Lung (tissue), 12 donors: Measurements from ENCODE around the gene AUTS2. TPM values are rescaled to one million over a fixed set of nuclear protein-coding genes. Genes with fewer than 3 reads are reported as not detected.

Source experiments
- ATAC-seq: fragments of 200-7000 bp; cut with Tn5 transposase; one replicate; pipeline ENCODE4 v1.9.1; 2020; ENCODE audit warnings: moderate number of reproducible peaks; ENCODE audit not compliant: insufficient read depth, low FRiP score
- DNase-seq, 3 donors: peaks; one replicate each; pipeline ENCODE4 v3.0.0-alpha.2; 2013 to 2017
- H3K27ac ChIP-seq, 2 donors: one replicate each; pipeline ENCODE4 v1.5.1; 2013; ENCODE audit warnings: mild to moderate bottlenecking in 2 of 2, moderate library complexity in 2 of 2, control low read depth in 1 of 2, inconsistent platforms in 1 of 2, low read depth in 1 of 2, low read length in 1 of 2
- H3K27me3 ChIP-seq, 3 donors: one replicate each; pipeline ENCODE4 v1.5.1; 2013; ENCODE audit warnings: low read length in 2 of 3; ENCODE audit not compliant: control insufficient read depth in 3 of 3, insufficient read depth in 3 of 3
- H3K36me3 ChIP-seq, 4 donors: one replicate each; pipeline ENCODE4 v1.5.1; 2013; ENCODE audit warnings: low read length in 4 of 4, mild to moderate bottlenecking in 1 of 4, moderate library complexity in 1 of 4; ENCODE audit not compliant: control insufficient read depth in 4 of 4, insufficient read depth in 4 of 4
- H3K4me1 ChIP-seq, 5 donors: one replicate each; pipeline ENCODE4 v1.5.1; 2013; ENCODE audit warnings: low read length in 5 of 5, mild to moderate bottlenecking in 2 of 5, moderate library complexity in 1 of 5; ENCODE audit not compliant: control insufficient read depth in 5 of 5, insufficient read depth in 5 of 5
- H3K4me3 ChIP-seq: one replicate; pipeline ENCODE4 v1.5.1; 2013; ENCODE audit warnings: mild to moderate bottlenecking, control low read depth, moderate library complexity
- H3K9ac ChIP-seq, 2 donors: one replicate each; pipeline ENCODE4 v1.5.1; 2013; ENCODE audit warnings: low read length in 2 of 2, control low read depth in 1 of 2; ENCODE audit not compliant: insufficient read depth in 1 of 2
- H3K9me3 ChIP-seq, 4 donors: one replicate each; pipeline ENCODE4 v1.5.1; 2013; ENCODE audit warnings: low read length in 3 of 4, mild to moderate bottlenecking in 1 of 4, moderate library complexity in 1 of 4; ENCODE audit not compliant: control insufficient read depth in 4 of 4, insufficient read depth in 3 of 4
- WGBS, 2 donors: extraction: QIAGEN DNeasy Blood & Tissue Kit; methylation state at CpG; one replicate each; pipeline ENCODE4 v1.1.7; 2013; 5-methylcytosine and 5-hydroxymethylcytosine counted together
- polyA plus RNA-seq, 2 donors: library from polyadenylated mRNA; stranded (reverse); fragments of 200-250 nt; gene quantifications; one replicate each; pipeline ENCODE4 v1.2.1, GENCODE V29; 2013
- total RNA-seq, 2 donors: library from RNA; depleted of rRNA in 1 of 2; stranded (reverse); fragments of >200 nt in 1 of 2; gene quantifications; one replicate each; pipeline ENCODE4 v1.2.1, GENCODE V29; 2014 to 2021
- TF ChIP-seq, protein P1 (sequence below): IDR thresholded peaks from 2 replicates; pipeline ENCODE4 v1.5.1; 2012; ENCODE audit warnings: mild to moderate bottlenecking; ENCODE audit errors: control extremely low read depth, extremely low read depth
- donor health status: control.
- donor health status: control.
- donor health status: Bipolar disorder and iron deficiency.
- donor health status: healthy.
- donor health status: DM: yes; HTN: yes; CAD: no.

Gene AUTS2
- total and polyA plus RNA-seq, 4 donors, result 11.8 to 115 (median 40.6) TPM

DNA sequence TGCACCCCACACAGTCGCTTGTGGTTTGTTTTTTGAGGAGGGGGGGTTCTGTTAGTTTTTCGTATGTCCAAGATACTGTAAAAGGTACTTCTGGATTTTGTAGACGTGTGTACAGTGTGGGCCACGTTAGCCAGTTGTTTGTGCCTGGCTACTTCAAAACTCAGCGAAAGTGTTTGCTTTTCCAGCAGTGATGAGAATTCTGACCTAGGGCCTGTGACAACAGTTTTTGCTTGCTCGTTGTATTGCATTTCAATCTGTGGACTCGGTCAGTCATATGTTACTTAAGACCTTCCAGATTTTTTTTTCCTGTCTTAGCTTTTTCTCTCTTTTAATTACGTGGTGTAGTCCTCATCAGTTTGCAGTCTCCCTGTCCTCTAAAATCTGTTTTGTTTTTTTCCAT is 1194.8 kb downstream of the AUTS2 start:
- Histone ChIP-seq H3K9me3 (peaks cover 0 to 2% (median 0%) of the 10 kb centered on the region in 4 donors), H3K9ac (no peak overlapping the region), H3K27ac (no peak overlapping the region), H3K4me3 (no peak overlapping the region), H3K4me1 (no peaks in the 10 kb centered on the region), H3K36me3 (peaks cover 10 to 29% (median 20%) of the 10 kb centered on the region in 4 donors), H3K27me3 (no peaks in the 10 kb centered on the region)
- no peak for ATAC-seq
- DNase-seq, result no peak
- TF ChIP-seq, protein P1, sequence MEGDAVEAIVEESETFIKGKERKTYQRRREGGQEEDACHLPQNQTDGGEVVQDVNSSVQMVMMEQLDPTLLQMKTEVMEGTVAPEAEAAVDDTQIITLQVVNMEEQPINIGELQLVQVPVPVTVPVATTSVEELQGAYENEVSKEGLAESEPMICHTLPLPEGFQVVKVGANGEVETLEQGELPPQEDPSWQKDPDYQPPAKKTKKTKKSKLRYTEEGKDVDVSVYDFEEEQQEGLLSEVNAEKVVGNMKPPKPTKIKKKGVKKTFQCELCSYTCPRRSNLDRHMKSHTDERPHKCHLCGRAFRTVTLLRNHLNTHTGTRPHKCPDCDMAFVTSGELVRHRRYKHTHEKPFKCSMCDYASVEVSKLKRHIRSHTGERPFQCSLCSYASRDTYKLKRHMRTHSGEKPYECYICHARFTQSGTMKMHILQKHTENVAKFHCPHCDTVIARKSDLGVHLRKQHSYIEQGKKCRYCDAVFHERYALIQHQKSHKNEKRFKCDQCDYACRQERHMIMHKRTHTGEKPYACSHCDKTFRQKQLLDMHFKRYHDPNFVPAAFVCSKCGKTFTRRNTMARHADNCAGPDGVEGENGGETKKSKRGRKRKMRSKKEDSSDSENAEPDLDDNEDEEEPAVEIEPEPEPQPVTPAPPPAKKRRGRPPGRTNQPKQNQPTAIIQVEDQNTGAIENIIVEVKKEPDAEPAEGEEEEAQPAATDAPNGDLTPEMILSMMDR, result no peak
- WGBS, 2 donors, result 72 to 89% methylated on average over 8 of the region's 8 CpGs

DNA sequence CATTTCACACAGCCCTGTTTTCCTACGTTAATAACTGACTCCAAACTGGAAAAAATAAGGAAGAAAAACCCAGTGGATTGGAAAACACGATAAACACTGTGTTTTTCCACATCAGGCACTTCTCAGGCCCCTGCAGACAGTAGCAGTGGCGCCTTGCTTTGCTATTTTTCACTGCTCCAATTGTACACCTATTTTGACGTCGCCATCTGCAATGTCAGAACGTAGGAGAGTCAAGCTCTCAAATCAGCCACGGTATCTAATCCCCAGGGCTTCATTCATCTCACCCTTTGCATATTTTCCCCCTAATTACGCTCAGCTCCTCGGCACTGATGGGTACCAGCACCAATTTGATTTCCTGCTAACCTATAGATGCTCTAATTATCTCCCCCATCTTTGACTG is 1195.5 kb downstream of the AUTS2 start:
- WGBS, 2 donors, result 94 to 95% methylated on average over 9 of the region's 9 CpGs
- no peaks in the 10 kb centered on the region for H3K4me1 ChIP-seq
- ATAC-seq (no peak), DNase-seq (no peak)
- no peak overlapping the region for H3K9ac ChIP-seq
- H3K9me3 ChIP-seq, result peaks cover 0 to 2% (median 0%) of the 10 kb centered on the region in 4 donors
- peaks cover 10 to 21% (median 16%) of the 10 kb centered on the region in 4 donors for H3K36me3 ChIP-seq
- H3K27ac ChIP-seq, result no peak overlapping the region
- no peaks in the 10 kb centered on the region for H3K27me3 ChIP-seq
- TF ChIP-seq, protein P1, result no peak
- no peak overlapping the region for H3K4me3 ChIP-seq

DNA sequence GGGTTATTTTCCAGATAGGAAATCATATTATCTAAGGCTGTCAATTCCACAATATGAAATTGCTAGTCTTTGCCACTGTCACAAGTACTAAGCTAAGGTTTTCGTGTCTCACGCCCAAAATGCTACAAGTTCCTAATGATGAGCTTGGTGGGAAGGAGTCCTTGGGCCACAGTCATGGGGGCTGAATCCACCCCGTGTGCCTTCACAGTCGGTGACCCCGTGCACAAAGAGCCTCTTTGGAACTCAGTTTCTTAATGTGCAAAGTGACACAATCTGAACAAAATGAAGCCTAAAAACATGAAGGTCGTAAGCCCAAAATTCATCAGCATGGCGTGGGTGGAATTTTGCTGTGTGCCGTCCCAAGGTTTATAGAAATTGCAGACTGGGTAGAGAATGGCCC is 1196.7 kb downstream of the AUTS2 start:
- ATAC-seq, result no peak

More for the DNA sequence above, 1196.7 kb downstream of the AUTS2 start:
- Histone ChIP-seq H3K9me3 (peaks cover 0 to 8% (median 5%) of the 10 kb centered on the region in 4 donors), H3K27ac (no peak overlapping the region), H3K4me3 (no peak overlapping the region), H3K4me1 (no peaks in the 10 kb centered on the region), H3K9ac (no peak overlapping the region), H3K27me3 (no peaks in the 10 kb centered on the region), H3K36me3 (peaks cover 3 to 12% (median 9%) of the 10 kb centered on the region in 4 donors)
- TF ChIP-seq, protein P1, result no peak
- WGBS, 2 donors, result 96 to 98% methylated on average over 8 of the region's 8 CpGs
- DNase-seq, result no peak
